Activated CD4-positive, CD25-positive, alpha-beta regulatory T cell (primary cell): ENCODE measurements around the gene UHRF2.
"Not testable (repeated sequence)": the region's sequence is repeated elsewhere in the genome, so short reads cannot be mapped to it uniquely, and the experiment has no call there.

ENCODE experiments used
- DNase-seq, 4 experiments: peaks; one replicate each; lab custom pipeline; 2025; lab: John Stamatoyannopoulos, UW

Gene UHRF2

DNA sequence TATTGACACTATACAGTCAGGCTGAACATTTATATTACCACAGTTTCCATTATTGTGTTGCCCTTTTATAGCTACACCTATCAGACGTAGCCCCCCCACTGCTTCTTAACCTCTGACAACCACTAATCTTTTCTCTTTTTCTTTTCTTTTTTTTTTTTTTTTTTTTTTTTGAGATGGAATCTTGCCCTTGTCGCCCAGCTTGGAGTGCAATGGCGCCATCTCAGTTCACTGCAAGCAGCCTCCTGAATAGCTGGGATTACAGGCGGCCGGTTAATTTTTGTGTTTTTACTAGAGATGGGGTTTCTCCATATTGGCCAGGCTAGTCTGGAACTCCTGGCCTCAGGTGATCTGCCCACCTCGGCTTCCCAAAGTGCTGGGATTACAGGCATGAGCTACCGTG lies 75.4 kb downstream of the UHRF2 start:
- DNase-seq, result no peak

DNA sequence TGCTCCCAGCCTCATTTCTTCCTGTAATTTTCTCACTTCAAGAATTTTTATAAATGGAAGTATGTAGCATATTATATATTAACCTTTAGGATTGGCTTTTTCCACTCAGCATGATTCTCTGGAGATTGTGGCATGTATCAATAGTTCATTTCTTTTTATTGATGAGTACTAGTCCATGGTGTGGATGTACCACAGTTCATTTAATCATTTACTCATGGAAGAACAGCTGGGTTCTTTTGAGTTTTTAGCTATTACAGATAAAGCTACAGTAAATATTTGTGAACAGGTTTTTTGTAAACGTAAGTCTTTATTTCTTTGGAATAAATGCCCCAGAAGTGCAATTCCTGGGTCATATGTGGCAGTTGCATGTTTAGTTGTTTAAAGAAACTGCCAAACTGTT lies 76.1 kb downstream of the UHRF2 start:
- no peak for DNase-seq

- DNase-seq, result no peak
These were observed 77.9 kb downstream of the UHRF2 start for GRCh38 chr9:6490863-6491262.

GRCh38 chr9:6495466-6495865 lies 82.5 kb downstream of the UHRF2 start:
- no peak for DNase-seq

DNA sequence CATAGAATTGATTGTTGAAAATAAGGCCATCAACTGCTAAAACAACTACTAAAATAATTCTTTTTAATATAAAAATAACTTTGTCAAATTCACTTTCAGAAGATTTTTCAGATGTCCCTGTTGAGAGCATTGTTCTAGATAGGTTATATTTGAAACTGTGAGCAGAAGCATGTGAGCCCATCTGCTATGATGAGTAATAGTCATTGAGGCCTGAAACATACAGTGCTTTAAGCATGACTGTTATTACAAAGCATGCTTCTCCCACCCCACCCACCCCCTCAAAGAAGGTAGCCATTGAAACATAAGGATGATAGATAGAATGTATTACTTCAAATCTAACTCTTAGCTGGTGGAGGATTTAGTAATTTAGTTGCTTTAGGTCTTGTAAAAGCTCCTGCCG lies 86.0 kb downstream of the UHRF2 start:
- no peak for DNase-seq

DNA sequence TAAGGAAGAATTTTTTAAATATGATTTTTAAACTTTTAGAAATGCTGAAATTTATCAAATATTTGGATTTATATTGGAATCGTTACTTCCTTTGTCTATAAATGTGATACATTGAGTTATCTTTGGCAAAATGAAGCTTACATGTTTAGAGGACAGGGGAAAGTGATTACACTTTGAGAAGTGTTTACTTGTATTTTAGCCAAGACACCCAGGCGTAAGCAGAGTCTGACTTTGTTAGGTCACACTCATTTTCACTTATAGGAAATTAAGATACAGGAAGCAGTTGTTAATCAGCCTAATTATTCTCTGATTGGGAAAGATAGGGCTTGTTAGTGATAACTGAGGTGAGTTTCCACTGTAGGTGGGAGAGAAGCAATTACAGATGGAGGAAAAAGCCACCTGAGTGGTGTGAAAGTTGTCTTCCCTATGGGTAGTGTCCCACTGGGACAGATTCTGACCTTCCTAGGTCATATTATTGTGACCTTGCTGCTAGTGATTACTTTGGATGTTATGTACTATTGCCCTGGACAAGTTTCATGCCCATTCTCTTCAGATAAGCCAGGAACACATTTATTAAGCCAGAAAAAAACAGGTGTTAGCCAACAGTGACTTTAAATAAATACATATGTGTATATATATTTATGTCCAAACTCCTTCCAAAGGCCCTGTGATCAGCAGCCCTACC lies 88.7 kb downstream of the UHRF2 start:
- DNase-seq, result no peak

DNA sequence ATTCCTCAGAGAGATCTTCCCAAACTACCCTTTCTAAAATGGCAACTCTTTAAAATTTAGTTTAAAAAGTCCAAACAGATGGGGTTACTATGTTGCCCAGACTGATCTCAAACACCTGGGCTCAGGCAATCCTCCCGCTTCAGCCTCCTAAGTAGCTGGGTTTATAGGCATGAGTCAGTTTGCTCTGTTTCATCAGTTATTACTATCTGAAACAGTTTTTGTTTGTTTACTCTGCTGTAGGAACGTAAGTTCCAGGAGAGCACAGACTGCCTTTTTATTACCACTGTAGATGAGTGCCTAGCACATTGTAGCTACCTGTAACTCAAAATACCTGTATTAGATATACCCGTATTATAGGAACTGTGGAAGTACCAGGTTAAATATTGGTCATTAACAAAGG lies 89.4 kb downstream of the UHRF2 start:
- DNase-seq, result no peak

- DNase-seq, result no peak
These were observed 93.6 kb downstream of the UHRF2 start for GRCh38 chr9:6506571-6506970.

- DNase-seq, result no peak
These were observed 99.2 kb downstream of the UHRF2 start for GRCh38 chr9:6512085-6512657.

DNA sequence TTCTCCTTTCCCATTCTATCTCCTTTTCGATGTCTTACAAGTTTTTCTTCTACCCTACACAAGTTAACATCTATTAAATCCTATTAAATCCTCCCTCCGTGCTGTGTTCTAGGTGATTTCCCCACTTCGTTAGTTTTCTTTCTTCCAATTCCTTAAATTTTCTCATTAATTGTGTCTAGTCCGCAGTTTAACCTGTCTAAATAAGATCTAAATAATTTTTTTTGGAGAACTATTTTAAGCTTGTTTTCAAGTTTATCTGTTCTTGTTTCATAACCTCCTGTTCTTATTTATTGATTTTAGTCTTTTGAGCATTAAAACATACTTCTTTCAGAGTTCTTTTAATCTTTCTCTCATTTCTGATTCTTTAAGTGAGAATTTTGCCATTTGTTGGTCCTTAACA lies 109.3 kb downstream of the UHRF2 start:
- DNase-seq, result no peak

DNA sequence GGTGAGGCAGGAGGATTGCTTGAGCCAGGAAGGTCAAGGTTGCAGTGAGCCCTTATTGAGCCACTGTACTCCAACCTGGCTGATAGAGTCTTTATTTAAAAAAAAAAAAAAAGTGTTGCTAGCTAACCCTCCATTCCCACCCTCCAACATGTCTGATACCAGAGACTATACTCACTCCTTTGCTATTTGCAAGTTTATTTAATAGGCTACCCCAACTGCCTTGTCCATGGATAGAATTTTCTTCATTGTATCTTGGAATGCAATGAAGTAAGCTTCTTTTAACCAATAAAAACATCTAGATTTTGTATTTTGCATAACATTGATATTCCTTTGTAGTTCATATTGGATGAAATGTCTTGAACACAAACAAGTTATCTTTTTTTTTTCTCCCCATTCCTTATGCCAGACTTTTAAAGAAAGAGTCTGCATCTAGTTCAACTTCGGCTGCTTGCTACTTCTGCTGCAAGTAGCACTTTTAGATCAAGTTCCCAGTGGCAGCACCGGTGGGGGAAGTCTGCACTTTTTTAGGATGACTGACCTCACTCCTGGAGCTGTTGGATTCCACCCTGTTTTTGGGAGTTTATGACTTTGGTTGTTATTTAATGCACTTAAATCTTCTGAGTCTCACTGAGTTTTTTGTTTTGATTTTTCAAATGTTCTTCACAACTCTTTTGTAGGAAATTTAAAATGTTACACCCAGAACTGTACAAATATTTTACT lies 112.5 kb downstream of the UHRF2 start:
- DNase-seq, result no peak

GRCh38 chr9:6535594-6535993 lies 122.6 kb downstream of the UHRF2 start:
- no peak for DNase-seq

DNA sequence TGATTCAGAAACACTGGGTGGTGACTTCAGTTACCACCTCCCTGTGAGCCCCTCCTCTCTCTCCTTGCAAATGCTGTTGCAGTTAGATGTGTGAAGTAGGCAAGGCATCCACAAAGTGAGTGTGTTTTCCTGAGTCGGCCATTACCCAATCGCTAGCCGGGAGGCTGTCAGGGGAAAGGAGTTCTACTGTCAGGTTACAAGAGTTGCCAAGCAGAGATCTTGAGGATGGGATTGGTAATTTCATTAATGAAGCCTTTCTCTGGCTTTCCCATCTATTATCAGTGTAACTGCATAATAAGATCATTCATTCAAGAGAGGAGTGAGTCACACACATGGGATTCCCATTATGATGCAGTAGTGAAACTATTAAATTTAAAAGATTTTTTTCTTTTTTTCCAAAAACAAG lies 125.7 kb downstream of the UHRF2 start:
- DNase-seq, result no peak

GRCh38 chr9:6542617-6543016 lies 129.6 kb downstream of the UHRF2 start:
- DNase-seq, result not testable (repeated sequence)

DNA sequence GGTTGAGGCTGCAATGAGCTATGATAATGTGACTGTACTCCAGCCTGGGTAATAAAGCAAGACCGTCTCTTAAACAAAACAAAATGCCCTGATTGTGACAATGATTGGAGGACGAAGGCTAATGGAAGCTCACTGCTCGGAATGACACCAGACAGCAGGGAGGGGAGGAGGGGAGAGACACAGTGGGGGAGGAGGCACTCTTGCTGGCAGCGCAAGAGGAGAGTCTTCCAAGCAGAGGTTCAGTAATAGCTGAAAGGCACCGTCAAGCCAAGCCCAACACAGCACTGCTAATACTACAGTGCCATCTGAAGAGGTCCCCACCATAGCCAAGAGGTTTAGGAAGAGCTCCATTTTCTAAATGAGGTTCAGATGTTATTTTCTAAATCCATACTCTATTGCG lies 130.2 kb downstream of the UHRF2 start:
- no peak for DNase-seq

GRCh38 chr9:6545017-6545691 lies 132.2 kb downstream of the UHRF2 start:
- no peak for DNase-seq

GRCh38 chr9:6549106-6549800 lies 136.3 kb downstream of the UHRF2 start:
- no peak for DNase-seq

DNA sequence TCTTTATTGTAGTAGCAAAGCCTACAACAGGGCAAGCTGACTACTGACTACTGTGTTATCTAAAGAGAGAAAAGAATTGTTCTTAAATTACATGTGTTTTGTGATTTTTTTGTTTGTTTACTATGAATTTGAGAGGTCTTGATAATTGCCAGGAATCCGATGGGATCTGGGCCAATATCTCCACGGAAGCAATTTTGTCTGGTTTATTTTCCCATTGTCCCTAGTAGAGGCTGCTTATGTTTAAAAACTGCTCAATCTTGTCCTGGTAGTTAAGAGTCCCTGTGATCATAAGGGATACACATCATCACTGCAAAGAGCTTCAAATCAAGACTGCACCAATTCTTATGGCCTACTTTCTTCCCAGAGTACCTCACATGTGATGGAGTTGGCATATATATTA lies 138.1 kb downstream of the UHRF2 start:
- no peak for DNase-seq

- no peak for DNase-seq
These were observed 139.0 kb downstream of the UHRF2 start for GRCh38 chr9:6552033-6552432.

GRCh38 chr9:6552498-6553121 lies 139.6 kb downstream of the UHRF2 start:
- no peak for DNase-seq

- no peak for DNase-seq
These were observed 140.9 kb downstream of the UHRF2 start for GRCh38 chr9:6553866-6554265.
